Stimulated activated CD8-positive, alpha-beta memory T cell treated with anti-CD3 and anti-CD28 coated beads, Interleukin-7, amount 100 ng/mL, for 4 hours (primary cell): ENCODE results near the gene NAA35.
"Not testable (repeated sequence)": the region's sequence is repeated elsewhere in the genome, so short reads cannot be mapped to it uniquely, and the experiment has no call there.

Source experiments
- DNase-seq, 2 donors: peaks; one replicate each; pipeline ENCODE4 v3.0.0-alpha.2; 2020; ENCODE audit warnings: low read depth in 2 of 2

Gene NAA35

GRCh38 chr9:85940832-85941621, at the start of gene NAA35:
NAA35 (plus strand) TSS chr9:85941146; CDS start chr9:85942160, 1,014 bp downstream.
- DNase-seq: peak; percentile 98 to 99

GRCh38 chr9:85892401-85892800, 48.5 kb upstream of the NAA35 start:
- no peak for DNase-seq

- no peak for DNase-seq
Observed at GRCh38 chr9:85895685-85896084, 45.3 kb upstream of the NAA35 start.

- DNase-seq: no peak
Observed at GRCh38 chr9:85897848-85898247, 43.1 kb upstream of the NAA35 start.

- no peak for DNase-seq
Observed at GRCh38 chr9:85898332-85898731, 42.6 kb upstream of the NAA35 start.

- no peak for DNase-seq
Observed at GRCh38 chr9:85899388-85899787, 41.6 kb upstream of the NAA35 start.

GRCh38 chr9:85900504-85901201, 40.3 kb upstream of the NAA35 start:
- DNase-seq: peak in 1 of 2 donors; percentile 9

GRCh38 chr9:85904975-85905374, 36.0 kb upstream of the NAA35 start:
- DNase-seq: no peak

GRCh38 chr9:85905957-85906356, 35.0 kb upstream of the NAA35 start:
- no peak for DNase-seq

GRCh38 chr9:85909390-85909789, 31.6 kb upstream of the NAA35 start:
- no peak for DNase-seq

- no peak for DNase-seq
Observed at GRCh38 chr9:85914108-85914507, 26.8 kb upstream of the NAA35 start.

- DNase-seq: no peak
Observed at GRCh38 chr9:85917756-85918155, 23.2 kb upstream of the NAA35 start.

GRCh38 chr9:85925493-85925892, 15.5 kb upstream of the NAA35 start:
- no peak for DNase-seq

GRCh38 chr9:85927076-85927475, 13.9 kb upstream of the NAA35 start:
- DNase-seq: no peak

- DNase-seq: no peak
Observed at GRCh38 chr9:85931495-85931894, 9.5 kb upstream of the NAA35 start.

- not testable (repeated sequence) for DNase-seq
Observed at GRCh38 chr9:85935950-85936349, 5.0 kb upstream of the NAA35 start.

- no peak for DNase-seq
Observed at GRCh38 chr9:85940275-85940831, 593 bp upstream of the NAA35 start.

GRCh38 chr9:85941622-85941940, 635 bp downstream of the NAA35 start:
- no peak for DNase-seq

GRCh38 chr9:85941966-85942912, 1.3 kb downstream of the NAA35 start:
- DNase-seq: no peak

- no peak for DNase-seq
Observed at GRCh38 chr9:85942913-85943709, 2.2 kb downstream of the NAA35 start.
